Stimulated activated naive CD8-positive, alpha-beta T cell treated with anti-CD3 and anti-CD28 coated beads, Interleukin-15, Interleukin-2, amounts not matched to agents 100 ng/mL and 50 ng/mL, for 24 hours (primary cell): ENCODE measurements around the gene PARD3B.

Source experiments
- H3K27ac Mint-ChIP-seq: one replicate; pipeline ENCODE4 v1.8.0; 2021; ENCODE audit warnings: mild to moderate bottlenecking, mixed read lengths
- H3K27me3 Mint-ChIP-seq: one replicate; pipeline ENCODE4 v1.8.0; 2021; ENCODE audit warnings: mixed read lengths
- H3K36me3 Mint-ChIP-seq: one replicate; pipeline ENCODE4 v1.8.0; 2021; ENCODE audit warnings: low read depth, mixed read lengths
- H3K4me1 Mint-ChIP-seq: one replicate; pipeline ENCODE4 v1.8.0; 2021; ENCODE audit warnings: low read depth, mixed read lengths
- H3K4me3 Mint-ChIP-seq: one replicate; pipeline ENCODE4 v1.8.0; 2021; ENCODE audit warnings: mild to moderate bottlenecking, mixed read lengths
- H3K9me3 Mint-ChIP-seq: one replicate; pipeline ENCODE4 v1.8.0; 2021; ENCODE audit warnings: mixed read lengths

PARD3B gene

GRCh38 chr2:204917089-204917701 lies 371.9 kb downstream of the PARD3B start:
- H3K9me3 Mint-ChIP-seq = peaks cover 6% of the 10 kb centered on the region
- no peak overlapping the region for H3K27ac Mint-ChIP-seq
- H3K4me1 Mint-ChIP-seq = no peaks in the 10 kb centered on the region
- H3K4me3 Mint-ChIP-seq = no peak overlapping the region
- H3K36me3 Mint-ChIP-seq = no peaks in the 10 kb centered on the region
- no peaks in the 10 kb centered on the region for H3K27me3 Mint-ChIP-seq

- no peaks in the 10 kb centered on the region for H3K36me3 Mint-ChIP-seq
- peaks cover 6% of the 10 kb centered on the region for H3K9me3 Mint-ChIP-seq
- H3K27me3 Mint-ChIP-seq = no peaks in the 10 kb centered on the region
- H3K4me1 Mint-ChIP-seq = no peaks in the 10 kb centered on the region
- no peak overlapping the region for H3K4me3 Mint-ChIP-seq
- H3K27ac Mint-ChIP-seq = no peak overlapping the region
Measured at GRCh38 chr2:204920776-204921175, 375.5 kb downstream of the PARD3B start.

DNA sequence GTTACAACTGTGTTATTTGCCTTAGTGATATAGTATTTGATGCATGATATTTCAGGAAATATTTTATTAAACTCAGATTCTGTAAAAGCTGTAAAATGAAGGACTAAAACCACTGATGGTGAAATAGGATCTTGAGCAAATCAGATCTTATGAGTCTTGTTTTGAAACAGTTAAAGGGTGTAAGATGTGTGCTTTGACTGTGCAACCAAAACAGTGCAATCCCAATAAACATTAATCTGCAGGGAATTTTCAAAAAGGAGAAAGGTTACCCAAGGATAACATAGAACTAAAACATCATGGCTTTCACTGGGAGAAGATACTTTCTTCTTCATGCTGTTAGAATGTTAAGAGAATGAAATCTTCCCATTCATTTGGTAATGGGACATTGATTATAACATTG lies 378.7 kb downstream of the PARD3B start:
- H3K27ac Mint-ChIP-seq = no peak overlapping the region
- no peak overlapping the region for H3K4me3 Mint-ChIP-seq

GRCh38 chr2:204931562-204931961 lies 386.3 kb downstream of the PARD3B start:
- Mint-ChIP-seq H3K27ac (no peak overlapping the region), H3K36me3 (no peaks in the 10 kb centered on the region), H3K4me1 (no peaks in the 10 kb centered on the region), H3K9me3 (no peaks in the 10 kb centered on the region), H3K4me3 (no peak overlapping the region), H3K27me3 (no peaks in the 10 kb centered on the region)

More for the DNA sequence above, 378.7 kb downstream of the PARD3B start:
- peaks cover 4% of the 10 kb centered on the region for H3K9me3 Mint-ChIP-seq
- no peaks in the 10 kb centered on the region for H3K4me1 Mint-ChIP-seq
- H3K27me3 Mint-ChIP-seq = no peaks in the 10 kb centered on the region
- H3K36me3 Mint-ChIP-seq = no peaks in the 10 kb centered on the region

GRCh38 chr2:204933735-204934374 lies 388.6 kb downstream of the PARD3B start:
- H3K36me3 Mint-ChIP-seq = no peaks in the 10 kb centered on the region
- H3K27me3 Mint-ChIP-seq = no peaks in the 10 kb centered on the region
- H3K9me3 Mint-ChIP-seq = no peaks in the 10 kb centered on the region
- H3K27ac Mint-ChIP-seq = no peak overlapping the region
- H3K4me3 Mint-ChIP-seq = no peak overlapping the region
- H3K4me1 Mint-ChIP-seq = no peaks in the 10 kb centered on the region

- H3K36me3 Mint-ChIP-seq = peaks cover 3% of the 10 kb centered on the region
- H3K4me1 Mint-ChIP-seq = peaks cover 18% of the 10 kb centered on the region
- no peak overlapping the region for H3K27ac Mint-ChIP-seq
Measured at GRCh38 chr2:204944927-204945326, 399.7 kb downstream of the PARD3B start.

DNA sequence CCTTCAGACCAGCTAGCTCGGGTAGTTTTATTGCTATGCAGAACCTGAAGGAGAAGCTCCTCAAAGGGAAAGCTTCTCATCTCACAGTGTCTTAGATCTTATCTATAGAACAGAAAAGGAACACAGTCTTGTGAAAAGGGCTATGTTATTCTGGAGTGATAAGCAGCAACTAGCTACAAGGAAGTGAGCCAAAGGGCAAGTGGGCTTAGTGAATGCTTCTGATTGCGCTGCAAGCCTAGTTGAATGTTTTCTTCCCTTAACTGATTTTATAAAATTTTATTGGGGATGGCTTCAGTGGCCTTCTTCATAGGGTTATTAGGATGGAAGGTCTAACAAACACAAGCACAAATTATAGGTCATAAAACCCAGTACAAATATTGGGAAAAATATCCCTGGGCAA lies 400.1 kb downstream of the PARD3B start:
- Mint-ChIP-seq H3K9me3 (peaks cover 28% of the 10 kb centered on the region), H3K4me3 (no peak overlapping the region), H3K27me3 (no peaks in the 10 kb centered on the region), H3K27ac (no peak overlapping the region), H3K36me3 (peaks cover 3% of the 10 kb centered on the region), H3K4me1 (peaks cover 22% of the 10 kb centered on the region)

More at GRCh38 chr2:204944927-204945326, 399.7 kb downstream of the PARD3B start:
- Mint-ChIP-seq H3K27me3 (no peaks in the 10 kb centered on the region), H3K4me3 (no peak overlapping the region), H3K9me3 (peaks cover 28% of the 10 kb centered on the region)

DNA sequence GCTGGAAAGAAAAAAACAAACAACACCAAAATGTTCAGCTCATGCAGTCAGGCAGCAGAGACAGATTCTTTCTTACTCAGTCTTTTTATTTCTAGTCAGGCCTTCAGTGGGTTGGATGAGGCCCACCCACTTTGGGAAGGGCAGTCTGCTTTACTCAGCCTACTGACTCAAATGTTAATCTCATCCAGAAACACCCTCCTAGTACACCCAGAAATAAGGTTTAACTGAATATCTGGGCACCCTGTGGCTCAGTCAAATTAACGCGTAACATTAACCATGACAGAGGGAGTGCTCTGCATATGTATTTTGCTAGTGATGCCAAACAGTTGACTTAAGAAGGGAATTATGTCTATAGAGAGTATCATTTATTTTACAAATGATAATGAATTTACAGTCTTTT lies 401.6 kb downstream of the PARD3B start:
- H3K27me3 Mint-ChIP-seq = no peaks in the 10 kb centered on the region

GRCh38 chr2:204947405-204947804 lies 402.1 kb downstream of the PARD3B start:
- Mint-ChIP-seq H3K9me3 (peaks cover 31% of the 10 kb centered on the region), H3K4me3 (no peak overlapping the region), H3K4me1 (peaks cover 22% of the 10 kb centered on the region), H3K27me3 (no peaks in the 10 kb centered on the region), H3K36me3 (peaks cover 3% of the 10 kb centered on the region), H3K27ac (no peak overlapping the region)

More for the DNA sequence above, 401.6 kb downstream of the PARD3B start:
- H3K9me3 Mint-ChIP-seq = peaks cover 31% of the 10 kb centered on the region
- no peak overlapping the region for H3K4me3 Mint-ChIP-seq
- H3K36me3 Mint-ChIP-seq = peaks cover 3% of the 10 kb centered on the region
- peaks cover 22% of the 10 kb centered on the region for H3K4me1 Mint-ChIP-seq
- no peak overlapping the region for H3K27ac Mint-ChIP-seq

GRCh38 chr2:204948024-204948763 lies 402.9 kb downstream of the PARD3B start:
- peaks cover 3% of the 10 kb centered on the region for H3K36me3 Mint-ChIP-seq
- H3K9me3 Mint-ChIP-seq = peaks cover 31% of the 10 kb centered on the region
- H3K27ac Mint-ChIP-seq = peak overlapping the region; percentile 53
- H3K4me1 Mint-ChIP-seq = peaks cover 22% of the 10 kb centered on the region
- H3K4me3 Mint-ChIP-seq = no peak overlapping the region
- H3K27me3 Mint-ChIP-seq = no peaks in the 10 kb centered on the region

- Mint-ChIP-seq H3K36me3 (peaks cover 3% of the 10 kb centered on the region), H3K9me3 (peaks cover 27% of the 10 kb centered on the region), H3K4me3 (no peak overlapping the region), H3K27ac (no peak overlapping the region), H3K4me1 (peaks cover 22% of the 10 kb centered on the region), H3K27me3 (no peaks in the 10 kb centered on the region)
Measured at GRCh38 chr2:204948822-204949221, 403.5 kb downstream of the PARD3B start.

DNA sequence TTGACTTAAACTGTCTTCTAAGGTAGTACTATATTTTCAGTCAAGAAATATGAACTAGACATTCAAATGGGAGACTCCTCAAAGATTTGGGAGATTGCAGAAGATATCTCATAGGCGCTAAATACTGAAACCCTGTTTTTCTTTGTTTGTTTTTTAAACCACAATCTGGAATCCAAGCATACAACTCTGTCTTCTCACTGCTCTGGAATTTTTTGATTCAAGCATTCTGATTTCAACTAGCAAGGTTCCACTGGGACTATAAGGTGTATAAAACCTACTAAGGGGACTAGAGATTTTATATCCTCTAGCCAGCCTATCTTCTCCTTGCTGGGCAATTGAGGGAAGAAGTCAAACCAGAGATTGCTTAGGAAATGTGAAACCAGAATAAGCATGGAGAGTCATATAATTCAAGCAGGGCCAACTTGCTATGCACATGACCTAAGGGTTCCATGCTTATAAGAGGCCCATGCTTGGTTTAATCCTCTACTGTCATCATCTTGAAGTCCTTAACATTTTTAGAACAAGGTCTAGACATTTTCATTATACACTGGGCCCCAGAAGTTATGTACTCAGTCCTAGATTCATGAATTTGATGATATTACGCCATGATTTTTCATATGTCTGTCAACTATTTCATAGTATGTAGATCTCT lies 405.5 kb downstream of the PARD3B start:
- peaks cover 18% of the 10 kb centered on the region for H3K9me3 Mint-ChIP-seq
- no peak overlapping the region for H3K27ac Mint-ChIP-seq
- peaks cover 3% of the 10 kb centered on the region for H3K36me3 Mint-ChIP-seq
- no peaks in the 10 kb centered on the region for H3K27me3 Mint-ChIP-seq
- peaks cover 22% of the 10 kb centered on the region for H3K4me1 Mint-ChIP-seq
- no peak overlapping the region for H3K4me3 Mint-ChIP-seq

DNA sequence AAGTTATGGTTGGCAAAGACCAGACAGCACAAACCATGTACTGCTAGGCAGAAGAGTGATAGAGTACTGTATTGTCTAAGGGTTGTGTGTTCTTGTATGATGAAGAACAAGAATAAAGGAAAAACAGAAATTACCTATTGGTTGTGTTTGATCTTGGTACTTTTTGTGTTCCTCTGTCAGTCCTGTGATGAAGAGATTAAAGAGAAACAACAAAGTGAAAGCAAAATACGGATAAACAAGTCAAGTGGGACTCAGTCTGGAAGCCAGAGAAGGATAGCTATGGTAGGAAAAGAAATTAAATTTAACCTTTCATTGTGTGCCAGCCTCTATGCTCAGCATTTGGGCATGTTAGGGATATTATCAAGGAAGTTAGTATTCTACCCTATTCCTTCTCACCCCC lies 413.1 kb downstream of the PARD3B start:
- H3K27me3 Mint-ChIP-seq = no peaks in the 10 kb centered on the region
- peaks cover 12% of the 10 kb centered on the region for H3K4me1 Mint-ChIP-seq
- H3K27ac Mint-ChIP-seq = no peak overlapping the region
- H3K36me3 Mint-ChIP-seq = no peaks in the 10 kb centered on the region
- H3K9me3 Mint-ChIP-seq = peaks cover 14% of the 10 kb centered on the region
- H3K4me3 Mint-ChIP-seq = peak overlapping the region; percentile 45

DNA sequence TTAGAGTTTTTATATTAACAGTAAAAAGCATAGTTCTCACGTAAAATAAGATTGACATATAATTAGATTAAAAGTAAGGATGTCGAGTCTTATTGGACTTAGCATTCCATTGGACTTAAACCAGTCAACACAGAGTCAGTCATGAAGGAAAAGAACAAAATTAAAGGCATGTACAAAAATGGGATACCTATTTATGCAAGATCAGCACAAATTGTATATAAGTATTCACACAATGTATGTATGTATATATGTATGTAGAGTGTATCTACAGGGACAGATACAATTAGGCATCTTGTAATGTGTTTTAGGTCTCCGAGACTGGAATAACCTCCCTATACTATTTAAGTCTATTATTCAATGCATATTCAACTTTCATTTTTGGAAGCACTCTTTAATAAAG lies 419.1 kb downstream of the PARD3B start:
- Mint-ChIP-seq H3K4me1 (peaks cover 34% of the 10 kb centered on the region), H3K4me3 (no peak overlapping the region), H3K27me3 (no peaks in the 10 kb centered on the region), H3K36me3 (no peaks in the 10 kb centered on the region), H3K27ac (no peak overlapping the region), H3K9me3 (peaks cover 12% of the 10 kb centered on the region)

DNA sequence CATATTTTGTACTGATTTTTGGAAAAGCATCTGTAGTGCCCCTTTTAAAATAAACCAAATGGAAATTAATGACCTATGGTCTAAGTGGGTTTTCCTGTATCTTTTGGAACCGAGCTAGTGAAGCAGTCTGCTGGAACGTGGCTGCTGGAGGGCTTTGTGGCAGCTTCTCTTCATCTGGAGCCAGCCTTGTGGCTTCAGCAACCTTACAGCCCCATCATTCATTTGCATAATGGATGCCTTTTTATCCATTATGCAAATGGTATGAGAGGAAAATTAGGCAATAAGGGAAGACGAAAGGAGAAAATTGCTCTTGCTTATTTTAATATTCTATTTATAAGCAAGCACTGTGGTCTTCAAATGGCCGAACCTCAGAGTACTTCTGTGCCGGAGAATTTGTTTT lies 421.0 kb downstream of the PARD3B start:
- Mint-ChIP-seq H3K4me3 (no peak overlapping the region), H3K9me3 (peaks cover 7% of the 10 kb centered on the region), H3K4me1 (peaks cover 49% of the 10 kb centered on the region), H3K27me3 (no peaks in the 10 kb centered on the region), H3K36me3 (no peaks in the 10 kb centered on the region), H3K27ac (no peak overlapping the region)
